HCT116 (cell line): Measurements from ENCODE around the gene HDAC1.

Source experiments
- ATF3 ChIP-seq: IDR thresholded peaks from 2 replicates; pipeline ENCODE4 v1.6.1; 2012
- CBX3 ChIP-seq: IDR thresholded peaks from 2 replicates; pipeline ENCODE4 v1.6.1; 2012; ENCODE audit warnings: low read depth
- CTCF ChIP-seq, 3 experiments: fragments of 200-600 bp in 1 of 3; sonication (generic) in 1 of 3; IDR thresholded peaks in 2 of 3; conservative IDR thresholded peaks in 1 of 3; 2 replicates each; pipeline ENCODE4 v1.5.1; 2012 to 2017; ENCODE audit warnings: low read depth in 2 of 3, low read length in 2 of 3, antibody characterized with exemption in 1 of 3, borderline replicate concordance in 1 of 3, control low read depth in 1 of 3, mild to moderate bottlenecking in 1 of 3, mixed read lengths in 1 of 3, mixed run types in 1 of 3, moderate library complexity in 1 of 3; ENCODE audit not compliant: insufficient read depth in 1 of 3
- EZH2 ChIP-seq: fragments of 200-600 bp; sonication (generic); IDR thresholded peaks from 2 replicates; pipeline ENCODE4 v1.6.1; 2017; ENCODE audit warnings: antibody characterized with exemption, mixed run types
- EZH2phosphoT487 ChIP-seq: fragments of 200-600 bp; IDR thresholded peaks from 2 replicates; pipeline ENCODE4 v1.6.1; 2018; ENCODE audit warnings: antibody characterized with exemption, borderline replicate concordance
- JUND ChIP-seq: IDR thresholded peaks from 2 replicates; pipeline ENCODE4 v1.6.1; 2012
- MAX ChIP-seq: IDR thresholded peaks from 2 replicates; pipeline ENCODE4 v1.6.1; 2012
- POLR2A ChIP-seq: IDR thresholded peaks from 2 replicates; pipeline ENCODE4 v1.7.0; 2011; ENCODE audit warnings: borderline replicate concordance; ENCODE audit not compliant: insufficient read depth, insufficient read length; ENCODE audit errors: extremely low read depth
- POLR2AphosphoS5 ChIP-seq: IDR thresholded peaks from 2 replicates; pipeline ENCODE4 v1.6.1; 2011; ENCODE audit warnings: mild to moderate bottlenecking, low read depth, low read length, moderate library complexity
- SP1 ChIP-seq: IDR thresholded peaks from 2 replicates; pipeline ENCODE4 v1.6.1; 2012; ENCODE audit warnings: low read depth
- SRF ChIP-seq: IDR thresholded peaks from 2 replicates; pipeline ENCODE4 v1.6.1; 2012; ENCODE audit warnings: low read depth
- ZFX ChIP-seq: fragments of 450-650 bp; IDR thresholded peaks from 2 replicates; pipeline ENCODE4 v1.6.1; 2017
- ZNF274 ChIP-seq: fragments of 200-500 bp; sonication (Bioruptor generic); IDR thresholded peaks from 2 replicates; pipeline ENCODE4 v1.6.1; 2014; ENCODE audit warnings: mild to moderate bottlenecking, low read depth, low read length, inconsistent platforms
- TF ChIP-seq, protein P1 (sequence below): IDR thresholded peaks from 2 replicates; pipeline ENCODE4 v1.6.1; 2012; ENCODE audit warnings: low read depth

DNA sequence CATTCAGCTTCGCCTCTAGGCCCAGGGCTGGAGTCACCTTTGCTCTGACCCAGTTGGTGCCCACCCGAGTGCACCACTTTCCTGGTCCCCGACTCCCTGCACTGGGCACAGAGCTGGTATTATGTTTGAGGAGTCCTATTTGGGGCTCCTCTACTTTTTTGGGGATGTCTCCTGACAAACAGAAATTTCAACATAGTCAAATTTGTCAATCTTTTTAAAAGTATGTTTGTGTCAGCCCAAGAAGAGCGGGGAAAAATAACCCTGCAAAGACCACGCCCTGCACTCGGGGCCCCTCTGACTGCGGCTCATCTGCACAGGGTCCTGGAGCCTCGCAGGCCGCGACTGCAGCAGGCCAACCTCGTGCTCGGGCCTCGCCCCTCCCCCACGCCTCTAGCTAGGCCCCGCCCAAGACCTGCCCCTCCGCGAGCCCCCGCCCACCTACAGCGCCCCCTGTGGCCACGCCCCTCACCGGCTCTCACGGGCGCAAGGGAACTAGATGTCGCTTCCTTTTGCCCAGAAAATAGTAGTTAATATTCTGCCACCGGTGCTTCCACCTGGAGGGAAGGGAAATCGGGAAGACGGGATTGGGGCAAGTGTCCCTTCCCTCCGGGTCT is 59.0 kb downstream of the HDAC1 start:
- TF ChIP-seq CTCF (IDR thresholded peaks at IDR 0.05 in 2 of 3, conservative IDR thresholded peaks at IDR 0.05 in 1 of 3; ENCODE audit: borderline replicate concordance in 1 of 3, insufficient read depth in 1 of 3, low read depth in 2 of 3, low read length in 2 of 3) (peak in 2 of 3 experiments; percentile 54 to 58; a peak in 3 of 6 replicates), CBX3 (peak; percentile 98), ATF3 (no peak), SRF (no peak), EZH2phosphoT487 (no peak), JUND (no peak), POLR2AphosphoS5 (no peak), SP1 (peak; percentile 63), POLR2A (no peak), ZFX (peak; percentile 80; the same call in 1 of the 2 replicates), ZNF274 (no peak), MAX (peak; percentile 98), EZH2 (no peak)
- TF ChIP-seq, protein P1, sequence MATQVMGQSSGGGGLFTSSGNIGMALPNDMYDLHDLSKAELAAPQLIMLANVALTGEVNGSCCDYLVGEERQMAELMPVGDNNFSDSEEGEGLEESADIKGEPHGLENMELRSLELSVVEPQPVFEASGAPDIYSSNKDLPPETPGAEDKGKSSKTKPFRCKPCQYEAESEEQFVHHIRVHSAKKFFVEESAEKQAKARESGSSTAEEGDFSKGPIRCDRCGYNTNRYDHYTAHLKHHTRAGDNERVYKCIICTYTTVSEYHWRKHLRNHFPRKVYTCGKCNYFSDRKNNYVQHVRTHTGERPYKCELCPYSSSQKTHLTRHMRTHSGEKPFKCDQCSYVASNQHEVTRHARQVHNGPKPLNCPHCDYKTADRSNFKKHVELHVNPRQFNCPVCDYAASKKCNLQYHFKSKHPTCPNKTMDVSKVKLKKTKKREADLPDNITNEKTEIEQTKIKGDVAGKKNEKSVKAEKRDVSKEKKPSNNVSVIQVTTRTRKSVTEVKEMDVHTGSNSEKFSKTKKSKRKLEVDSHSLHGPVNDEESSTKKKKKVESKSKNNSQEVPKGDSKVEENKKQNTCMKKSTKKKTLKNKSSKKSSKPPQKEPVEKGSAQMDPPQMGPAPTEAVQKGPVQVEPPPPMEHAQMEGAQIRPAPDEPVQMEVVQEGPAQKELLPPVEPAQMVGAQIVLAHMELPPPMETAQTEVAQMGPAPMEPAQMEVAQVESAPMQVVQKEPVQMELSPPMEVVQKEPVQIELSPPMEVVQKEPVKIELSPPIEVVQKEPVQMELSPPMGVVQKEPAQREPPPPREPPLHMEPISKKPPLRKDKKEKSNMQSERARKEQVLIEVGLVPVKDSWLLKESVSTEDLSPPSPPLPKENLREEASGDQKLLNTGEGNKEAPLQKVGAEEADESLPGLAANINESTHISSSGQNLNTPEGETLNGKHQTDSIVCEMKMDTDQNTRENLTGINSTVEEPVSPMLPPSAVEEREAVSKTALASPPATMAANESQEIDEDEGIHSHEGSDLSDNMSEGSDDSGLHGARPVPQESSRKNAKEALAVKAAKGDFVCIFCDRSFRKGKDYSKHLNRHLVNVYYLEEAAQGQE, result no peak
